ENCODE measurements around the gene DUSP1.
"Not testable (repeated sequence)": the region's sequence is repeated elsewhere in the genome, so short reads cannot be mapped to it uniquely, and the experiment has no call there.

The DUSP1 gene, protein sequence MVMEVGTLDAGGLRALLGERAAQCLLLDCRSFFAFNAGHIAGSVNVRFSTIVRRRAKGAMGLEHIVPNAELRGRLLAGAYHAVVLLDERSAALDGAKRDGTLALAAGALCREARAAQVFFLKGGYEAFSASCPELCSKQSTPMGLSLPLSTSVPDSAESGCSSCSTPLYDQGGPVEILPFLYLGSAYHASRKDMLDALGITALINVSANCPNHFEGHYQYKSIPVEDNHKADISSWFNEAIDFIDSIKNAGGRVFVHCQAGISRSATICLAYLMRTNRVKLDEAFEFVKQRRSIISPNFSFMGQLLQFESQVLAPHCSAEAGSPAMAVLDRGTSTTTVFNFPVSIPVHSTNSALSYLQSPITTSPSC

DNA sequence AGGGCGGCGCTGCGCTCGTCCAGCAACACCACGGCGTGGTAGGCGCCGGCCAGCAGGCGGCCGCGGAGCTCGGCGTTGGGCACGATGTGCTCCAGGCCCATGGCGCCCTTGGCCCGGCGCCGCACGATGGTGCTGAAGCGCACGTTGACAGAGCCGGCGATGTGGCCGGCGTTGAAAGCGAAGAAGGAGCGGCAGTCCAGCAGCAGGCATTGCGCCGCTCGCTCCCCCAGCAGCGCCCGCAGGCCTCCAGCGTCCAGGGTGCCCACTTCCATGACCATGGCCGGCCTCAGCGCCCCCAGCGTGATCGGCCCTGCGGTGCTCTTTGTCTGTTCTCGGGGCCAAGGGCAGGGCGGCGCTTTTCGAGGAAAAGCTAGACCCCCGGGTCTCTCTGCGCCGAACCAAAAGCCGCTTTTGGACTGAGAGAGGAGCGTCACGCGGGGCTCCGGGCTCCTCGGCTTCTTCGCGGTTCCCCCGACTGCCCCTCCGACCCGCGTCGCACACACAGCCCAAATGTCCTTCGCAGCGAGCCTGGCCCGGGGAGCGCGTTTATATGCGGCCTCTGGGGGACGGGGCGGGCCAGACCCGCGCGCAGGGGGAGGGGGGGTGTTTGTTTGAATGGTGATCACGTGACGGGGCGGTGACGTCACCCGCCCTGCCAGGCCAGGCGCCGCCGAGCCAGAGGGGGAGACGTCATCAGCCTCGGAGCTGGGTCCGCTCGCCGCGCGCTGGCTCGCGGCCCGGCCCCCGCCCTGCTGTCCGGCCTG, at the start of gene DUSP1:
DUSP1 (minus strand) TSS at position 521 of the 764 bp plus-strand sequence; CDS start at position 278, 243 bp downstream.
- peak; percentile 84 for DNase-seq

DNA sequence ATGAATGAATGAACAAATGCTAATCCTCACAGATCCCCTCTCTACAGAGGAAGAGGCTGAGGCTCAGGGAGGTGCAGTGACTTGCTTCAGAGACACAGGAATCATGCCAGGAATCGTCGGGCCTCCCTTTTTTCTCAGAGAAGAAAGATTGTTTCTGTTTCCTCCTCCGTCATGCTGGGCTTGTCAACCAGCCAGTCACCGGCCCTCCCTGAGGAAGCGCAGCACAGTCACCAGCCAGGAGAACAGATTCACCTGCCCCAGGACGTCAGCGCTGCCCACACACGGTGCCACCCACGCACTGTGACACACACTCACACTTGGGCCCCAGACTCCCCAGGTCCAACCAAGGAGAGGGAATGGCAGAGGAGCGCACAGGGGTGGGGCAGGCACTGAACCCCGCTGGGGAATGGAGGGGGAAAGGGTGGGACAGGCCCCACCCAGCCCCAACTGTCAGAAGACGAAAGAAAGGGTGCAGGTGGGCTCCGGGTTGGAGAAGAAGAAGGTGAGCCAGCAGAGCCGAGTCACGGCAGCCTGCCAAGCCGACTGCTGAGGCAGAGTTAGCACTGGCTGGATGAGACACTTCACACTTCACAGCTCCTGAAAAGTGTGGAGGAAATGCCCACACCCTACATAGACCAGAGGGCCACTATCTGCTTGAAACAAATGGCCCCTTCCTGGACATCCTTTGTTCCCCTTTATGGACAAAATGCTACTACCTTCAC, 49.2 kb upstream of the DUSP1 start:
- no peak for DNase-seq

DNA sequence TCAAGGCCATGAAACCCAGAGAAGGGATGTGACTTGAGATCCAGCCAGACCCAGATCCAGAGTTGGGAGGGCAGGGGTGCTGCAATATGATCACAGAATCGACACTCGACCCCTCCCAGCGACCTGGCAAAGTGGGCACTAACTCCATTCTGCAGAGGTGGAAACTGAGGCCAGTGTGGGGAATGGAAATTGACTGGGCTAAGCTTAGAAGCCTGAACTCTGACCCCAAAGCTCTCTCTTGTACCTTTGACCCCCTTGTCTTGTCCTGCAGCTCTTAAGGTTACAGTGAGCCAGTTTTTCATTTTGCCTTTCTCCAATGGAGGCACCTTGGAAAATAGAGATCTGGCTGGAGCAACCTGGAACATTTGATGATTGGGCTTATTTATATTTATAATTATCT, 48.6 kb upstream of the DUSP1 start:
- DNase-seq, result no peak

DNA sequence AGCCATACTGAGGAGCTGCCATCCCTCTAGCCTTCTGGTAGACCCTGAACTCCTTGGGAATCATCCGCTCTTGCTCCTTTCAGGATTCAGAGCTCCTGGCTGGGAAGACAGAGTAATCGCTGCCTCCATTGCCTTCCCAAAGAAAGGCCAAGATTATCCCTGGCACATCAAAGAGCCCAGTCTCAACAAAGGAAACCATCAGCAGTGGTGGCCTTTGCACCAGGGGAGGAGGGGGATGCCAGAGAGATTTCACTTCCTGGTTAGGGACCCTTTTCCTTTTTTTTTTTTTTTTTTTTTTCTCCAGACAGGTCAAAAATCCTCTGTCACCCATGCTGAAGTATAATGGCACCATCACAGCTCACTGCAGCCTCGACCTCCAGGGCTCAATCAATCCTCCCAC, 47.1 kb upstream of the DUSP1 start:
- no peak for DNase-seq

DNA sequence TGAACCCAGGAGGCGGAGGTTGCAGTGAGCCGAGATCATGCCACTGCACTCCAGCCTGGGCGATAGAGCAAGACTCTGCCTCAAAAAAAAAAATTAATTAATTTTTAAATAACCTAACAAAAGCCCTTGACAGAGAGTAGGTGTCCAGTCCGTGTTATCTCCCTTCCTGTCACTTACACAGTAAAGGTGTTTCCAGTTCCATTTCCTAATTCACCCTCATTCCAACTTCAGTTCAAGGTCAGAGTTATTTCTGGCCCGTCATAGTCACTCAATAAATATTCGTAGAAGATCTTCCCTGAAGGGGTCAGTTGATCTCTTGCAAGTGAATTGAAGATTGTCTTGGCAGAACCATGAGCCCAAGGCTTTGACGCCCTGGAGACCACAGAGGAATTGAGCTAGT, 46.7 kb upstream of the DUSP1 start:
- DNase-seq, result no peak

DNA sequence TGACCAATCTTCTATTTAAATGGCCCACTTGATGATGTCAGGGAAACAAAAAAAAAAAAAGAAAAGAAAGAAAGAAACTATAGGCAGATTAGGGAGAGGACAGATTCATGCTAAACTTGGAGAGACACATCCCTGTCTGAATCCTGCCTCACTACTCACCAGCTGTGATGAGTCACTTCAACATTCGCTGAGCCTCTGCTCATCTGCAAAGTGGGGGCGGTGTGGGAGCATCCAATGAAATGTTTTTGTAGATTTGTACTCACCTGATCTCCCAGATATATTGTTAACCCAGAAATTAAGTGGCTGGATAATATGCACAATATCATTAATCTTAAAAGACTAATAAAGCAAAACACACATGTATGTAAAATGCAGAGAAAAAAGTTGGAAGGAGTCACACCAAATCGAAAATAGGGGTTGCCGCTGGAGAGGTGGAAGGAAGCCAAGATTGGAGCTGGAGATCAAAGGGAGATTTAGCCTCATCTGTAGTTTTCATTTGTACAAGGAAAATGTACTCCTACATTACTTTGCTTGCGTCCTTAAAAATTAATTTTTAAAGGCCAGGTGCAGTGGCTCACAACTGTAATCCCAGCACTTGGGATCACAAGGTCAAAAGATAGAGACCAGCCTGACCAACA, 46.0 kb upstream of the DUSP1 start:
- no peak for DNase-seq

DNA sequence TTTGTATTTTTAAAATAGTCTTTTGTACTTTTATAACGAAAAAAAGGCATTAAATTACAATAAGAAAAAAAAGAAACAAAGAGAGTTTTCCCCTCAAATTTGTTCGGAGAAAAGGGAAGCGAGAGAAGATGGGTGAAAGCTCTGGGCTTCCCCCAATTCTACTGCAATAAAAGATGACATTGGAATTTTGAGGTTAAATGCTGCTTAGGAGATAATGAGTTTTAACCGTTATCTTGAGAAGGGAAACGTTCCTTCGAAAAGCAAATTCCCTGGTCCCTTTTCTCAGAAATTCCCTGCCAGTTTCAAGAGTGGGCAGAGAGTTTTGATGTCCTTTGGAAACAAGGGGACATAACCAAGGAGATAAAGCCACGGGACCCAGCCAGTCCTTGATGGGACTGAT, 44.6 kb upstream of the DUSP1 start:
- no peak for DNase-seq

DNA sequence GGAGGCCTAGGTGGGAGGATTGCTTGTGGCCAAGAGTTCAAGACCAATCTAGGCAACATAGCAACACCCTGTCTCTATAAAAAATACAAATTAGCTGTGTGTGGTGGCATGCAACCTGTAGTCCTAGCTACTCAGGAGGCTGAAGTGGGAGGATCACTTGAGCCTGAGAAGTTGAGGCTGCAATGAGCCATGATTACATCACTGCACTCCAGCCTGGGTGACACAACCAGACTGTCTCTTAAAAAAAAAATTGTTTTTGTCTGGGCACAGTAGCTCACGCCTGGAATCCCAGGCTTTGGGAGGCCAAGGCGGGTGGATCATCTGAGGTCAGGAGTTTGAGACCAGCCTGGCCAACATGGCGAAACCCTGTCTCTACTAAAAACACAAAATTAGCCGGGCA, 40.0 kb upstream of the DUSP1 start:
- not testable (repeated sequence) for DNase-seq

DNA sequence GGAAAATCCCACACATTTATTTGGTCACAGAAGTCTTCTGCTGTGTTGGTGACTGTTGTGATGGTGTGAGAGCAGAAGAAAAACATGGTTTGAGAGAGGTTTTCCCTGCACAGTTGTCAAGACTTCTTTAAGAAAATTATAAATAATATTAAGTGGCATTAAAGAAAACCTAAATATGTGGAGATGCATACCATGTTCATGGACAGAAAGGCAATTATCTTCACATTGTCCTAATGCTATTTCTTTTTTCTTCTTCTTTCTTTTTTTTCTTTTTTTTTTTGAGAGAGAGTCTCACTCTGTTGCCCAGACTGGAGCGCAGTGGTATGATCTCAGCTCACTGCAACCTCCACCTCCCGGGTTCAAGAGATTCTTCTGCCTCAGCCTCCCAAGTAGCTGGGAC, 38.8 kb upstream of the DUSP1 start:
- DNase-seq, result no peak

DNA sequence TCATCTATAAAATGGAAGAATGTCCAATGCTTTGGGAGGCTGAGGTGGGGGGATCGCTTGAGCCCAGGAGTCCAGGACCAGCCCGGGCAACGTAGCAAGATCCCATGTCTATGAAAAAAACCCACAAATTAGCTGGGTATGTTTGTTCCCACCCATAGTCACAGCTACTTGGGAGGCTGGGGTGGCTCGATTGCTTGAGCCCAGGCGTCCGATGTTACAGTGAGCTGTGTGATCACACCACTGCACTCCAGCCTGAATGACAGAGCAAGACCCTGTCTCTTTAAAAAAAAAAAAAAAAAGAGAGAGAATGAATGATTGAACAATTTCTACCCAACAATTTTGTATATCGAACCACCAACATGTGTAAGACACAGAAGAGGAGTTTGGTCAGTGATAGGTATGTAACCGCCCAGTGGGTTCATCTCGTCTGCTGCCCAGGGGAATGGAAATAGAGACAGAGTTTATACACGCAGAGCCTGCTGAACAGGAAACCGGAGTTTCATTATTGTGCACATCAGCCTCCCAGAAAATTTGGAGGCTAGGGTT, 36.8 kb upstream of the DUSP1 start:
- no peak for DNase-seq

DNA sequence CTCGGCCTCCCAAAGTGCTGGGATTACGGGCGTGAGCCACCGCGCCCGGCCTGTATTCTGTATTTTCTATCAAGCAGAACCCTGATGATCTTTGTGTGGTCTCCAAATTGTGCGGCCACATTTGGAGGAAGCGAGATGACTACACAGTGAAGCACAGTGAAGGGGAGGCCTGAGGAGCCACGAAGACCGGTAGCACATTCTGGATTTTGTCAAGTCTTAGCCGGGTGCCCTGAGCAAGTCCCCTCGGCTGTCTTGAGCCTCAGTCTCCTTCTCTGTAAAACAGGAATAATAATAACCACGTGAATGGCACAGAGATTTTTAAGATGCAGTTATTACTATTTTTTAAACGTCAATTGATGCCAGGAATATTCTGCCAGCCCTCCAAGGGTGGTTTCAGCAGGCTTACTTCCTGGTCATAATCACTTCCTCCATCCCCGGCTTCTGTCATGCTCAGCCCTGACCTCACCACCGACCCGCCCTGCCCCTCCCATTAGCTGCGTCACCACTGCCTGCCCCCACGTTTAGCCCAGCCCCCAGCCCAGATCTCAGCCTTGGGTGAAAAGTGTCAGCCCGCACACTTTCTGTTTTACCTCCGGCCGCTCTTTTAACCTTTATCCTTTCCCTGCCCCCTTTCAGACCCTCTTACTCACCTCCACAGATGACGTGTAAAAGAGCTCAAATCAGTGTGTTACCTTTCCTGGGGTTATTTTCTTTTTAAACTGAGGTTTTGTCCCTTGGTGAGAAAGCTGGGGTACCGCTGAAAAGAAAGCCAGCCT, 36.1 kb upstream of the DUSP1 start:
- no peak for DNase-seq

DNA sequence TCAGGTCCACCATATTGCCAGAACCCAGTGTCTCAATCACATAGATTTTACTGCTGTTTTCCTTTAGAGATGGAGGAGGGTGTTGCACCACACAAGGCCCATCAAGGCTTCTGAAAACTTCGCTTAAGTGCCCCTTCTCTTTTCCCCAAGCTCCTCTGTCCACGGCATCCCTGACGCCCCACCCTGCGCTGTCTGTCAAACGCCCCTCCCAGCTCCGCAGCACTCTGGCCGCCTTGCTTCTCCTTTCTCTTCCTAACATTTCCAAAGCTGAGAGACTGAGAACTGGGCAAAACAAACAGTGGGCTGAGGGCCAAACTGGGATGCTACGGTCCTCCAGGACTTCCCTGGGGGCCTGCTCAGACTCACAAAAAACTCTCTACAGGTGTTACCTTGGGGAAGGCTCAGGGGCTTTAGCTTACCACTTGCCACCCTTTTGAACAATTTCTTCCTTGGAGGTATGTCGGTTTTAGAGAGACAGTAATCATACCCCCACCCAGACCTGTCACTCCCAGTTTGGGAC, 34.8 kb upstream of the DUSP1 start:
- no peak for DNase-seq

DNA sequence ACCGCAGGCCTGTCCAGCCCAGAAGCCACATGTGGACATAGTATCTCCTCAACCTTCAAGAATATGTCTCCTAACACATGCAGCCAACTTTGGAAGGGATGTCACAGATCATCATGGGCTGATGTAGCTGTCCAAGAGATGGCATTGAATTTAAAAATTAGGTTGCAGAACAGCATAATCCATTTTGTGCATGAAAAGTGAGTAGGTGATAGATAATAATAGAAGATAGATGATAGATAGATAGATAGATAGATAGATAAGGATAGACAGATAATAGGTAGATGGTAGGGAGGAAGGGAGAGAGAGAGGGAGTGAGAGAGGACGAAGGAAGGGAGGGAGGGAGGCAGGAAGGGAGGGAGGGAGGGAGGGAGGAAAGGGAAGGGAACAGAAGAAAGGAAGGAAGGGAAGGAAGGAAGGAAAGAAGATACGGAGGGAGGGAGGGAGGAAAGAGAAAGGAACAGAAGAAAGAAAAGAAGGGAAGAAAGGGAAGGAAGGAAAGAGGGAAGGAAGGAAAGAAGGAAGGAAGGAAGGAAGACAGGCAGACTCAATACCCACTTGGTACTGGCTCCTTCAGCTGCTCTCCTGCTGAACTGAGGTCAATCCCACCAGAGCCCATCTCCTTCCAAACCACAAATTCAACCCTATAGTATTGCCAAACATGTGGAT, 34.2 kb upstream of the DUSP1 start:
- no peak for DNase-seq

DNA sequence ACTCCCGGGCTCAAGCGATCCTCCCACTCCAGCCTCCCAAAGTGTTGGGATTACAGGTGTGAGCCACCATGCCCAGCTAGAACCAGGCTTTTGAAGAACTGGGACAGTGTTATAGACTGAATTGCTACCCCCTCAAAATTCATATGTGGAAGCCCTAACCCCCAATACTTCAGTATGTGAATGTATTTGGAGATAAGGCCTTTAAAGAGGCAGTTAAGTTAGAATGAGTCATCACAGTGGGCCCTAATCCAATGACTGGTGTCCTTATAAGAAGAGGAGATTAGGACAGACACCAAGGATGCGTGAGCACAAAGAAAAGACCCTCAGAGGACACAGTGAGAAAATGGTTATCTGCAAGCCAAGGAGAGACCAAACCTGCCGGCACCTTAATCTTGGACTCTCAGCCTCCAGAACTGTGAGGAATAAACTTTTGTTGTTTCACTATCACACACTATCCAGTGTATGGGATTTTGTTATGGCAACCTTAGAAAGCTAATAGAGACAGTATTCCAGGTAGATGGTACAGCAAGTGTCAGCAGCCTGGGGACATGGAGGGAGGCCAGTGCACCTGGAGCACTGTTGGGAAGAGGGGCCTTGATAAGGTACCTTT, 31.7 kb upstream of the DUSP1 start:
- DNase-seq, result no peak

DNA sequence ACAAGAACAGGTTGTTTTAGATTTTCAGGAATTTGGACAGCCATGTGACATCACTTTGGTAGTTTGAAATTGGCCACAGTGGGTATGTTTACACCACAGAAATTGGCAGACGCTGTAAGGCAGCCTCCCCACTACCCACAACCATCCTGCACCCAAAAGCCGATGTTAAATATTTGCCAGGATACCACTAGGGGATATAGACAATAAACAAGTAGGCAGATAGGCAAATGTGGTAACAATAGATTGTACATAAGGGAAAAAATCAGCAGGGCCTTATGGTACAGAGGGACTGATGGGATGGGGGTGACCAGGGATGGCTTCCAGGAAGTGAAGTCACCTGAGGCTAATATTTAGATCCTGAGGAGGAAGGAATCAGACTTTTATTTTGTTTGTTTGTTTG, 31.1 kb upstream of the DUSP1 start:
- DNase-seq, result no peak

DNA sequence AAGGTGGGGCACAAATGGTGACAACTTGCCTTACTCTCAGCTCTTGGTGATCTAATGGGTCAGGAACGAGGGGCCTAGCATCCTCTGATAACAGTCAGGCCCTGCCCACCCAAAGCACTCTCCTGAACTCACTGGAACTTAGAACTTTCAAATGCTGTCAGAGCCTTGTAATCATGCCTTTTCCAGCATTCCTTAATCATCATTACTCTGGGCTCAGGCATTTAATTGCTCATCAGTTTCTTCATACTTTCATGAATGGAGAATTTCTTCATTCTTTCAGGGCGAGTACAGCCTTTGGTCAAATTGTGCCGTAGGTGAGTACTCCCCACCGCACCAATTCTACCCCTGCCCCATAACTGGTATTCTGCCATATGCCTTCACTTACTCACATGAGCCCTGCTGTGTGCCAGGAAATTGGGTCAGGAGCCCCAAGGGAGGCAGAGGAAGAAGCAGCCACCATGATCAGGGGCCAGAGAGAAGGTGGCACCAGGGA, 30.2 kb upstream of the DUSP1 start:
- DNase-seq, result no peak

DNA sequence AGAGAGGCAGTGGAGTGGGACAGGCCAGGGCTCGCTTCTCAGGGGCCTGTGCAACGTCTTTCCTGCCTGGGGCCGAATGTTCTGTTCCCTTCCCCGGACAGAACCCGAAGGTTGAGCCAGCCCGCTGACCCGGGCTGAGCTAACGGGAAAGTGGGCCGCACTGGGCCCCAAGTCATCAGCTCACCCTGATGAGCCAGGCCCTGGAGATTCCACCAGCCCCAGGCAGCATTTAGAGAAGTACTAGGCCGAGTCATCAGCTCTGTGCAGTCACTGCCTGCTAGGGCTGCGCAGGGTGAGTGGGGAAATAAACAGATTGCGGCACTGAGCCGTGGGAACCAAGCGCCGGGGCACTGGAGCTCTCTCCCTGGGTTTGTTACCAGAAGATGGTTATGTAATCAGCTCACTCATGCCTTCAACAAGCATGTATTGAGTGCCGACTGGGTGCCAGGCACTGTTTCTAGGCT, 29.1 kb upstream of the DUSP1 start:
- no peak for DNase-seq

DNA sequence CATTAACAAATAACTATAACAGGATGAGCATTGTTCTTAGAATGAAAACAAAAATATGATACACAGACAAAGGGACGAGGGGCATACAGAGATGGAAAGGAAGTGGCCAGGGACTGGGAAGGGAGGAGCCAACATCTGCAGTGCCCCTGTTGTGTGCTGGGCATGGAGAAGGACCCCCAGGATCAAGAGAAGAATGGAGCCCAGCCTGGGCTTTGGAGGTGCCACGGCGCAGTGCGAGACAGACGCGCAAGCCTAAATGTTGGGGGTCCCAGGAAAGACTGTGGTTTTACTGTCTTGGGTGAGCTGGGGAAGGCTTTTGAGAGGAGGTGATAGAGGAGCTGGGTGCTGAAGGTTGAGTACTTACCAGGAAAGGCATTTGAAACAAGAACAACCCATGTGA, 28.4 kb upstream of the DUSP1 start:
- DNase-seq, result no peak

DNA sequence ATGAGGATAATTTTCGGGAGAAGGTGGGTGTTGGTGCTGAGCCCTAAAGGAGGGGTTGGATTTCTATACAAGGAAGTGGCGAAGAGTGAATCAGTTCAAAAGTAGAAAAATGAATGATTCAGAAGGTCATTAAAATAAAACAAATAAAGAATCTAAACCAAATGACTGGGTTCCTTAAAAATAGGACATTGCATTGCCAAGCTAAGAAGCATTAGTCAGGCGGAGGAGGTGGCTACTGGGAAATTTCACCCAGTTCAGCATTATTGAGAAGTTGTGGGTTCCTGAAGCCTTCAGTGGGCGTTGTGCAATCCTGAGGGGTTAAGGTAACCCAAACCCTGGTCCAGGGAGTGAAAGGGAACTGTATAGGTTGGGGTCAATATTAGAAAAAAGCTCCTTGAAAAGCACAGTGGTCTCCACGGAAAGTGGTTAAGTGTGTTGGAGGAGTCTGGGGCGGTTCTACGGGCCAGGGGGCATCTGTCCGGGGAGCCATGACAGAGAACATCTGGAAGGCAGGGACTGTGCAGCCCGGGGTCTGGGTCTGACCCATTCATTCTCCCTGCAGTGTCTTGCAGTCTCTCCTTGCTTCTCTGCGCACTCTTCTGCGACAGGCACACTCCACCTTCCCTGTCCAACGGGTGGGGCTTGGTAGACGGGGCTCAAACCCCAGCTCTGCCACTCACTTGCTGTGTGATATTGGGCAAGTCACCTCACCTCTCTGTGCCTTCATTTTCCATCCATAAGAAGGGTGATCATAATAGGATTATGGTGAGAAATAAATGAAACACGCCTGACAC, 27.6 kb upstream of the DUSP1 start:
- DNase-seq, result no peak

DNA sequence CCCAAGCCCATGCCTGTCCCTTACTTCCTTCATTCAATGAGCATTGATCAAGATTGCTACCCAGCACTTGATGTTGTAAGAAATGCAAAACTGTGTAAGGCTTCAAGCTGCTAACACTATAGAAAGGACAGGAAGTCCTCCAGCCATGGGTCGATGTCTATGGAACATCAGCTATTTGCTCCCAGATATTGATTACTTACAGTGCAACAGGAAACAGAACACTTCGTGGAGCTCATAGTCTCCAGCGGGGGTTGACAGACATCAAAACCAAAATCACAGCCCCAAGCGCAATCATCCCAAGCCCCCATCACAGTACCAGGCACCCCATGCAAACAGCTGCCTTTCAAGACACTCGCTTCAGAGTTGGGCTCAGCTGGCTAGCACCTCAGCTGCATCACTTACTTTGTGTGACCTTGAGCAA, 26.8 kb upstream of the DUSP1 start:
- no peak for DNase-seq
